ENCODE measurements around the gene SRPRA. TPM values are rescaled to one million over a fixed set of nuclear protein-coding genes. Genes with fewer than 3 reads are reported as not detected.

The SRPRA gene
- total and polyA plus RNA-seq, 2 donors (not counting 1 experiment from before 2014, with no cell fraction given) = 52.8 to 134 TPM

DNA sequence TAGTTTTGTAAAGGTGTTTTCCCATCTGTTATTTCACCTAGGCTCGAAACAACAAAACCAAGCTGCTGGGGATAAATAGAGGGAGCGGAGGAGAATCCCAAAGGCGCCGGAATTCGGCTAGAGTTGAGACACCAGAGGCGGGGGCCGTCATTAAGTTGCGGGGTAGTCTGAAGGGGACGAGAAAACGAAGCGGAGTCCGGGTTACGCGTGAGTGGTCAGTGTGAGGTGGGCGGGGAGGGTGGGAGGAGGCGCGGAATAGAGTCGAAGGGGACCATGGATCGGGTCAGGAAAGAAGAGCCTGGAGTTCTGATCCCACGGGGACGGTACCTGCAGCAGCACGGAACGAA is 361 bp downstream of the SRPRA start:
- peaks cover 35% of the 10 kb centered on the region for H3K36me3 ChIP-seq (ENCODE audit: control insufficient read depth, insufficient read depth, low read length)
- H3K4me3 ChIP-seq (replicated peaks in 1 of 4; ENCODE audit: control extremely low read depth in 1 of 4, insufficient read depth in 1 of 4, low read depth in 3 of 4, low read length in 4 of 4) = peak overlapping the region; percentile 86 to 99 (median 98)
- H2AFZ ChIP-seq (ENCODE audit: low read length) = peak overlapping the region; percentile 64
- H3K79me2 ChIP-seq (ENCODE audit: control insufficient read depth, insufficient read depth, low read length) = peaks cover 26% of the 10 kb centered on the region
- DNase-seq (ENCODE audit: low read depth in 2 of 2) = no peak
- H3K4me2 ChIP-seq (ENCODE audit: extremely low read depth, insufficient read depth, low read length) = peak overlapping the region; percentile 88
- peak overlapping the region; percentile 90 for H3K27ac ChIP-seq (ENCODE audit: insufficient read depth, low read length)
- no peaks in the 10 kb centered on the region for H3K9me3 ChIP-seq (ENCODE audit: control insufficient read depth, insufficient read depth, low read depth, low read length)
- TF ChIP-seq EZH2 (IDR thresholded peaks at IDR 0.05; ENCODE audit: low read length, missing control alignments) = no peak
- peak overlapping the region; percentile 97 for H3K9ac ChIP-seq (ENCODE audit: insufficient read depth, low read length)
- peaks cover 2% of the 10 kb centered on the region for H3K4me1 ChIP-seq (ENCODE audit: control insufficient read depth, extremely low read depth, insufficient read depth, low read length)
- H3K27me3 ChIP-seq (ENCODE audit: control insufficient read depth, insufficient read depth, low read length) = no peaks in the 10 kb centered on the region
- no peaks in the 10 kb centered on the region for H4K20me1 ChIP-seq (ENCODE audit: control insufficient read depth, extremely low read depth, insufficient read depth, low read length)

DNA sequence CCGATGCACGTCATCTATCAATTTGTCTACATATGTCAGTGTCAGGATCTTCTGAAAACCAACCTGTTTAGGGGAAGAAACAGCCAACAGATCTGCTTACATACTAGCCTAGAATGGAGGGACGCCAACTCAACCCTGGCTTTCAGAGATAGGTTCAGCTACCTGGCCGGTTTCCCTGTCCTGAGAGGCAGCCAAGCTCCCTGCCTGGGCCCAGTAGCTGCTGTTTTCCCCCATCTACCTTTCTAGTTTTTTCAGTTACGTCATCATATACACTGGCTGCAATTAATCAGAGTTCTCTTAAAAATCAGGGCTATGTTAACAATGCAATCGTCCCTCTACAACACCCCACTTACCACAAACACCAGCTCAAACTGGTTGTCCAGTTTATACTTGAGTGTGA is 1.0 kb downstream of the SRPRA start:
- H3K79me2 ChIP-seq (ENCODE audit: control insufficient read depth, insufficient read depth, low read length) = peaks cover 26% of the 10 kb centered on the region
- H3K4me3 ChIP-seq (replicated peaks in 1 of 4; ENCODE audit: control extremely low read depth in 1 of 4, insufficient read depth in 1 of 4, low read depth in 3 of 4, low read length in 4 of 4) = peak overlapping the region; percentile 86 to 99 (median 98)
- H3K4me2 ChIP-seq (ENCODE audit: extremely low read depth, insufficient read depth, low read length) = peak overlapping the region; percentile 88
- H3K36me3 ChIP-seq (ENCODE audit: control insufficient read depth, insufficient read depth, low read length) = peaks cover 37% of the 10 kb centered on the region
- H3K4me1 ChIP-seq (ENCODE audit: control insufficient read depth, extremely low read depth, insufficient read depth, low read length) = peaks cover 2% of the 10 kb centered on the region
- no peak for DNase-seq (ENCODE audit: low read depth in 2 of 2)
- H3K27ac ChIP-seq (ENCODE audit: insufficient read depth, low read length) = peak overlapping the region; percentile 90
- no peaks in the 10 kb centered on the region for H3K9me3 ChIP-seq (ENCODE audit: control insufficient read depth, insufficient read depth, low read depth, low read length)
- no peak for TF ChIP-seq EZH2 (IDR thresholded peaks at IDR 0.05; ENCODE audit: low read length, missing control alignments)
- TF ChIP-seq, protein P1, sequence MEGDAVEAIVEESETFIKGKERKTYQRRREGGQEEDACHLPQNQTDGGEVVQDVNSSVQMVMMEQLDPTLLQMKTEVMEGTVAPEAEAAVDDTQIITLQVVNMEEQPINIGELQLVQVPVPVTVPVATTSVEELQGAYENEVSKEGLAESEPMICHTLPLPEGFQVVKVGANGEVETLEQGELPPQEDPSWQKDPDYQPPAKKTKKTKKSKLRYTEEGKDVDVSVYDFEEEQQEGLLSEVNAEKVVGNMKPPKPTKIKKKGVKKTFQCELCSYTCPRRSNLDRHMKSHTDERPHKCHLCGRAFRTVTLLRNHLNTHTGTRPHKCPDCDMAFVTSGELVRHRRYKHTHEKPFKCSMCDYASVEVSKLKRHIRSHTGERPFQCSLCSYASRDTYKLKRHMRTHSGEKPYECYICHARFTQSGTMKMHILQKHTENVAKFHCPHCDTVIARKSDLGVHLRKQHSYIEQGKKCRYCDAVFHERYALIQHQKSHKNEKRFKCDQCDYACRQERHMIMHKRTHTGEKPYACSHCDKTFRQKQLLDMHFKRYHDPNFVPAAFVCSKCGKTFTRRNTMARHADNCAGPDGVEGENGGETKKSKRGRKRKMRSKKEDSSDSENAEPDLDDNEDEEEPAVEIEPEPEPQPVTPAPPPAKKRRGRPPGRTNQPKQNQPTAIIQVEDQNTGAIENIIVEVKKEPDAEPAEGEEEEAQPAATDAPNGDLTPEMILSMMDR (conservative IDR thresholded peaks at IDR 0.05 in 1 of 2, IDR thresholded peaks at IDR 0.05 in 1 of 2; ENCODE audit: low read depth in 1 of 2, low read length in 2 of 2) = no peak
- H4K20me1 ChIP-seq (ENCODE audit: control insufficient read depth, extremely low read depth, insufficient read depth, low read length) = no peaks in the 10 kb centered on the region
- H2AFZ ChIP-seq (ENCODE audit: low read length) = no peak overlapping the region
- no peaks in the 10 kb centered on the region for H3K27me3 ChIP-seq (ENCODE audit: control insufficient read depth, insufficient read depth, low read length)
- H3K9ac ChIP-seq (ENCODE audit: insufficient read depth, low read length) = peak overlapping the region; percentile 97

DNA sequence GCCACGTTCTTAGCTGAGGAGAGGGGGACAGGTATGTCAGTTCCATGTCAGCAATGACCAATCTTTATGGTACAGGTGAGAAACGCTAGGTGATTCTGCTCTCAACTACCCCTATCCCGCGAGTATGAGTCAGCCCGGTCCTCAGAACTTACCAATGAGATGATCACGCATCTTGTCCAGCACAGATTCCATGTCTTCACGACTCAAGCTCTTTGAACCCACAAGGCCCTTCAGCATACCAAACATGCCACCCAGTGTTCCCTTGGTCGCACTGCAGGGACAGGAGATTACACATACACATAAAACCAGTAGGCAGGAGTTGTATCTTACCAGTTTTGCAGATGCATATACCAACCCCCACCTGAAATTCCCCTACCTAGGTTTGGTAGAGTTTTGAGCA is 2.9 kb downstream of the SRPRA start:
- no peak for TF ChIP-seq EZH2 (IDR thresholded peaks at IDR 0.05; ENCODE audit: low read length, missing control alignments)
- TF ChIP-seq, protein P1 (conservative IDR thresholded peaks at IDR 0.05 in 1 of 2, IDR thresholded peaks at IDR 0.05 in 1 of 2; ENCODE audit: low read depth in 1 of 2, low read length in 2 of 2) = no peak
- no peaks in the 10 kb centered on the region for H4K20me1 ChIP-seq (ENCODE audit: control insufficient read depth, extremely low read depth, insufficient read depth, low read length)

More for the DNA sequence above, 2.9 kb downstream of the SRPRA start:
- Histone ChIP-seq H3K27ac (ENCODE audit: insufficient read depth, low read length) (no peak overlapping the region), H3K27me3 (ENCODE audit: control insufficient read depth, insufficient read depth, low read length) (no peaks in the 10 kb centered on the region), H3K4me1 (ENCODE audit: control insufficient read depth, extremely low read depth, insufficient read depth, low read length) (peaks cover 2% of the 10 kb centered on the region), H3K9ac (ENCODE audit: insufficient read depth, low read length) (no peak overlapping the region), H2AFZ (ENCODE audit: low read length) (no peak overlapping the region), H3K9me3 (ENCODE audit: control insufficient read depth, insufficient read depth, low read depth, low read length) (no peaks in the 10 kb centered on the region), H3K4me2 (ENCODE audit: extremely low read depth, insufficient read depth, low read length) (no peak overlapping the region), H3K79me2 (ENCODE audit: control insufficient read depth, insufficient read depth, low read length) (peaks cover 26% of the 10 kb centered on the region), H3K4me3 (replicated peaks in 1 of 4; ENCODE audit: control extremely low read depth in 1 of 4, insufficient read depth in 1 of 4, low read depth in 3 of 4, low read length in 4 of 4) (no peak overlapping the region), H3K36me3 (ENCODE audit: control insufficient read depth, insufficient read depth, low read length) (peaks cover 41% of the 10 kb centered on the region)
- peak; percentile 9 to 10 for DNase-seq (ENCODE audit: low read depth in 2 of 2)
